ENCODE results near the gene PRPH.
A peak's percentile ranks its signal among the peaks of the same experiment; 100 is the strongest.
"Not testable (repeated sequence)": the region's sequence is repeated elsewhere in the genome, so short reads cannot be mapped to it uniquely, and the experiment has no call there.

PRPH gene

DNA sequence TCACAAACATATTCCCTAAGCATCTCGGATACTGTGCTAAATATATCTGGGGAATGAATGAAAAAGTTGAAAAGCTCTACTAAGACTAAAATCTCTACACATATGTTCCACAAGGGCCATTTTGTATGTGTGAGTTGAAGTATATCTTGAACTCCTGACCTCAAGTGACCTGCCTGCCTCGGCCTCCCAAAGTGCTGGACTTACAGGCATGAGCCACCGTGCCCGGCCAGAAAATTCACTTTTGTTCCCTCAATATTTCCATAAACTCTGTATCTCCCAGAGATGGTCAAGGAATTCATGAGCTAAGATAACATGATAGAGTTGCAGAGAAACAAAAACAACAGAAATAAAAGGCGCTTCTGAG is 31.6 kb upstream of the PRPH start:
- Histone ChIP-seq H3K4me3 (ENCODE audit: low read length) (peak overlapping the region; percentile 96), H3K27me3 (replicated peaks; ENCODE audit: control insufficient read depth, insufficient read depth, low read length) (no peaks in the 10 kb centered on the region), H3K9me3 (ENCODE audit: control insufficient read depth, low read length) (no peaks in the 10 kb centered on the region), H3K9ac (ENCODE audit: low read length) (no peak overlapping the region), H3K4me1 (ENCODE audit: control insufficient read depth, insufficient read depth, low read length) (peaks cover 58% of the 10 kb centered on the region), H3K36me3 (ENCODE audit: control insufficient read depth, insufficient read depth, low read length, severe bottlenecking) (peaks cover 15% of the 10 kb centered on the region)
- DNase-seq (ENCODE audit: low read depth) = no peak

DNA sequence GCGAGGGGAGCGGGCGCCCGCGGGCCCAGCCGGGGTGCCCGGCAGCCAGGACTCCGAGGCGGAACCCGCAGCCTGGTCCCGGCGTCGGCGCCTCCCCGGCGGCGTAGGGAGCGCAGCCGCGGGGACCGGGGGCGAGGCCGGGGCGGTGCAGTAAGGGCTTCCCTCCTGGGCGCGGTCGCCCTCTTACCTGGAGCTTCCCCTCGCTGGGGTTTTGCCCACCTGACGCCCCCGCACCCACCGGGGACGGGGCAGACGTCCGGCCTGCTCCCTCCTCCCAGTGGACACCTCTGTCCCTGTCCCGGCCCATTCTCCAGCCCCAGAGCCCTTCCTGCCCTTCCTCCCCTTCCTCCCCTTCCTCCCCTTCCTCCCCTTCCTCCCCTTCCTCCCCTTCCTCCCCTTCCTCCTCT is 30.5 kb upstream of the PRPH start:
- H3K4me3 ChIP-seq (ENCODE audit: low read length) = peak overlapping the region; percentile 96
- H3K4me1 ChIP-seq (ENCODE audit: control insufficient read depth, insufficient read depth, low read length) = peaks cover 64% of the 10 kb centered on the region
- H3K9ac ChIP-seq (ENCODE audit: low read length) = peak overlapping the region; percentile 99
- H3K9me3 ChIP-seq (ENCODE audit: control insufficient read depth, low read length) = no peaks in the 10 kb centered on the region
- no peaks in the 10 kb centered on the region for H3K27me3 ChIP-seq (replicated peaks; ENCODE audit: control insufficient read depth, insufficient read depth, low read length)
- DNase-seq (ENCODE audit: low read depth) = peak; percentile 69
- H3K36me3 ChIP-seq (ENCODE audit: control insufficient read depth, insufficient read depth, low read length, severe bottlenecking) = peaks cover 17% of the 10 kb centered on the region

DNA sequence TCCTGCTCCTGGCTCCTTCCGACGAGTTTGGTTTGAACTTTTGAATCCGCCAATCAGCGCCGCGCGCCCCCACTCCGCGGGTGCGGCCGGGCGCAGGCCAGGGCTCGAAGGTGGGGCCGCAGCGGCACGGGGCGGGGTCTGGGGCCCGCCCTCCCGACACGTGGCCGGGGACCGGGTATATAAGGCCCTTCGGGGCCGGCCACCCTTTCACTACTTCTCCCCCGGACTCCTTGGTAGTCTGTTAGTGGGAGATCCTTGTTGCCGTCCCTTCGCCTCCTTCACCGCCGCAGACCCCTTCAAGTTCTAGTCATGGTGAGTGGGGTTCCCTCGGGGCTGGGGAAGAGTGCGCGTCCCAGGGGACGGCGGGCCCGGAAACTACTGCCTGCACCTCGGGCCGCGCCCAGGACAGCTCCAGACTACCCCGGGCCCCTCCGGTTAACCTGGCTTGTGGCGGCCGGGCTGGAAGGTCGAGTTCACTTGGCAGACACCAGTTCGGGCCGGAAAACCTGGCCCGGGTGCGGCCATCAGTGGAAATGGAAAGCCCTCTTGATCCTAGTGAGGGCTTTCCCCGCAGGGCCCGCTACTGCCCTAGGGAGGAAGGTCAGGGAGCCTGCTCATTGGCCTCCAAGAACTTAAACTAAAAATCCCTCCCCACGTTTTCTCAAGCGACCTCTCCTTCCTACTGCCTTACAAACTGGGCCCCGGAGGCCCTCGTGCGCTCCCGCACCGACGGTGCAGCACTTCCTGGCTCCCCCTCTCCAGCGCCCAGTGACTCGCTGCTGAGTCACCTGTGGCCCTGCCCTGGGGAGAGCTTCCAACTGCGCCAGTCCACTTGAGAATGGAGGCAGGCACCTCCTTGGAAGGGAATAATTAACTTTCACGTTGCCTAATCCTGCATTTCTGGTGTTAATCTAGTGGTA is 29.8 kb upstream of the PRPH start, which contains the start of gene TUBA1C:
TUBA1C (plus strand) TSS at position 210 of the 920 bp plus-strand sequence; CDS start at position 310, 100 bp downstream.
- Histone ChIP-seq H3K27me3 (replicated peaks; ENCODE audit: control insufficient read depth, insufficient read depth, low read length) (no peaks in the 10 kb centered on the region), H3K9me3 (ENCODE audit: control insufficient read depth, low read length) (no peaks in the 10 kb centered on the region), H3K4me1 (ENCODE audit: control insufficient read depth, insufficient read depth, low read length) (peaks cover 64% of the 10 kb centered on the region), H3K4me3 (ENCODE audit: low read length) (peak within 1 kb of the TSS; percentile 96), H3K9ac (ENCODE audit: low read length) (peak within 1 kb of the TSS; percentile 99), H3K36me3 (ENCODE audit: control insufficient read depth, insufficient read depth, low read length, severe bottlenecking) (peaks cover 24% of the 10 kb centered on the region)
- peak; percentile 96 for DNase-seq (ENCODE audit: low read depth)

DNA sequence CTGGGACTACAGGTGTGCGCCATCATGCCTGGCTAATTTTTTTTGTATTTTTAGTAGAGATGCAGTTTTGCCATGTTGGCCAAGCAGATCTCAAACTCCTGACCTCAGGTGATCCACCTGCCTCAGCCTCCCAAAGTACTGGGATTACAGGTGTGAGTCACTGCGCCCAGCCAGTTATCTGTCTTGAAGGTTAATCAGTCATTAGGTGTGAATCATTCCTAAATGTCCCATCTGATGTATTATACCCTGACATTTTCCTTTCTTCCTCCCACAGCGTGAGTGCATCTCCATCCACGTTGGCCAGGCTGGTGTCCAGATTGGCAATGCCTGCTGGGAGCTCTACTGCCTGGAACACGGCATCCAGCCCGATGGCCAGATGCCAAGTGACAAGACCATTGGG is 25.8 kb upstream of the PRPH start:
- not testable (repeated sequence) for H3K9me3 ChIP-seq (ENCODE audit: control insufficient read depth, low read length); H3K27me3 ChIP-seq (replicated peaks; ENCODE audit: control insufficient read depth, insufficient read depth, low read length); H3K9ac ChIP-seq (ENCODE audit: low read length); DNase-seq (ENCODE audit: low read depth)
- peak overlapping the region; percentile 96 for H3K4me3 ChIP-seq (ENCODE audit: low read length)
- peaks cover 59% of the 10 kb centered on the region for H3K4me1 ChIP-seq (ENCODE audit: control insufficient read depth, insufficient read depth, low read length)
- peaks cover 60% of the 10 kb centered on the region for H3K36me3 ChIP-seq (ENCODE audit: control insufficient read depth, insufficient read depth, low read length, severe bottlenecking)

DNA sequence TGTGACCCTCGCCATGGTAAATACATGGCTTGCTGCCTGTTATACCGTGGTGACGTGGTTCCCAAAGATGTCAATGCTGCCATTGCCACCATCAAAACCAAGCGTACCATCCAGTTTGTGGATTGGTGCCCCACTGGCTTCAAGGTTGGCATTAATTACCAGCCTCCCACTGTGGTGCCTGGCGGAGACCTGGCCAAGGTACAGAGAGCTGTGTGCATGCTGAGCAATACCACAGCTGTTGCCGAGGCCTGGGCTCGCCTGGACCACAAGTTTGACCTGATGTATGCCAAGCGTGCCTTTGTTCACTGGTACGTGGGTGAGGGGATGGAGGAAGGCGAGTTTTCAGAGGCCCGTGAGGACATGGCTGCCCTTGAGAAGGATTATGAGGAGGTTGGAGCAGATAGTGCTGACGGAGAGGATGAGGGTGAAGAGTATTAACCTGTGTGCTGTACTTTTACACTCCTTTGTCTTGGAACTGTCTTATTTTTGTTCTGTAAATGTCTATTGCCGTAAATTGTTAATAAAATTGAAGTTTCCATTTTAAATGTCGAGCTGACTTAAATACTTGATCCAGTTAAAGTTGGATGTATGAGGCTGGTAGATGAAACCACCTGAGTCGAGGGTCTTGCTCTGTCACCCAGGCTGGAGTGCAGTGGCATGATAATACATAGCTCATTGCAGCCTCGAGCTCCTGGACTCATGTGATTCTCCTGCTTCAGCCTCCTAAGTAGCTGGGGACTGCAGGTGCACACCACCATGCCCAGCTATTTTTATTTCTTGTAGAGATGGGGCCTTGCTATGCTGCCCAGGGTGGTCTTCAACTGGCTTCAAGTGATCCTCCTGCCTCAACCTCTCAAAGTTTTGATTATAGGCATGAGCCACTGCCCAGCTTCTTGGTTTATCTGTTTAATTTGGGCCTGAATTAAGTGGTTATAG is 21.9 kb upstream of the PRPH start:
- H3K27me3 ChIP-seq (replicated peaks; ENCODE audit: control insufficient read depth, insufficient read depth, low read length) = no peaks in the 10 kb centered on the region
- H3K36me3 ChIP-seq (ENCODE audit: control insufficient read depth, insufficient read depth, low read length, severe bottlenecking) = peaks cover 46% of the 10 kb centered on the region
- no peak overlapping the region for H3K9ac ChIP-seq (ENCODE audit: low read length)
- H3K4me1 ChIP-seq (ENCODE audit: control insufficient read depth, insufficient read depth, low read length) = peaks cover 39% of the 10 kb centered on the region
- H3K9me3 ChIP-seq (ENCODE audit: control insufficient read depth, low read length) = no peaks in the 10 kb centered on the region
- DNase-seq (ENCODE audit: low read depth) = no peak
- H3K4me3 ChIP-seq (ENCODE audit: low read length) = no peak overlapping the region

DNA sequence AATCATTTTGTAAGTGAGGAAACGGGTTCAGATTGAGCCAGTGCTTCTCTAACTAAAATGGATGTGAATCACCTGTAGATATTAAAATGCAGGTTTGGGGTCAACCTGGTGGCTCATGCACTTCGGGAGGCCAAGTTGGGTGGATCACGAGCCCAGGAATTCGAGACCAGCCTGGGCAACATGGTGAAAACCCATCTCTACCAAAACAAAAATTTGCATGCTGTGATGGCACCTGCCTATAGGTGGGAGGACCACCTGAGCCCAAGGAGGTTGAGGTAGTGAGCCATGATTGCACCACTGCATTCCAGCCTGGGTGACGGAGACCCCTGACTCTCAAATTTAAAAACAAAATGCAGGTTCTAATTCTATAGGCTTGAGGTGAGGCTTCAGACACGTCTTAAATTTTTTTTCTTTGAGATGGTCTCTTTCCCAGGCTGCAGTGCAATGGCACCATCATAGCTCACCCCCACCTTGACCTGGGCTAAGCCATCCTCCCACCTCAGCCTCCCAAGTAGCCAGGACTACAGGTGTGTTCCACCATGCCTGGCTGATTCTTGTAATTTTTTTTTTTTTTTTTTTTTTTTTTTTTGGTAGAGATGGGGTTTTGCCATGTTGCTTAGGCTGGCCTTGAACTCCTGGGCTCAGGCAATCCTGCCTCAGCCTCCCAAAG is 21.1 kb upstream of the PRPH start:
- Histone ChIP-seq H3K9ac (ENCODE audit: low read length) (no peak overlapping the region), H3K27me3 (replicated peaks; ENCODE audit: control insufficient read depth, insufficient read depth, low read length) (no peaks in the 10 kb centered on the region)
- DNase-seq (ENCODE audit: low read depth) = no peak

DNA sequence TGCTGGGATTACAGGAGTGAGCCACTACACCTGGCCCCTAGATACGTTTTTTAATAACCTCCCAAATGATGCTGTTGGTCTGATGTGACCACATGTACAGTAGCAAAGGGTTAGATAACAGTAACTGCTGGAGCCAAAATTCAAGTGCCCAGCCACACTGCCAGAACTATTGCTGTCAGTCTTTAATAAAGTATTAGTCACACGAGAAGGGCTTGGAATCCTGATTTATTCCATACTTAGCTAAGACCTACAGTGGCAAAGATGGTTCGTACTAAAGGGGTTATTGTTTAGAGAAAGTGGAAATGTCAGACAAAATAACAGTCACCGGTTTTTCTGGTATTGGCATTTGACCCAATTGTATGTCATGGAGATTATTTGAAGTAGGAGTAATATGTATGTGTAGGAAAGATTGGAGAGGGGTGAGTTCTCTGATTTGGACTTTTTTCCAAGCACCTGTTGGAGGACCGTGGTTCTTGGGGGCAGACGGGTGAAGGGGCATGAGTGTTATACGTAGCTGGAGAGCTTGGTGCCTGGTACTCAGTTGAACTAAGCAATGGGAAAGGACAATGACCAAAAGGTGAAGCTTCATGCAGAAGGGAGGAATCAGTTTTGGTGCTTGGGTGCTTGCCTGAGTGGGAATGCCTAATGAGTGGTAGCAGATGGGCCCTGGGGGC is 20.4 kb upstream of the PRPH start:
- Histone ChIP-seq H3K27me3 (replicated peaks; ENCODE audit: control insufficient read depth, insufficient read depth, low read length) (no peaks in the 10 kb centered on the region), H3K9ac (ENCODE audit: low read length) (no peak overlapping the region), H3K9me3 (ENCODE audit: control insufficient read depth, low read length) (no peaks in the 10 kb centered on the region), H3K36me3 (ENCODE audit: control insufficient read depth, insufficient read depth, low read length, severe bottlenecking) (peaks cover 43% of the 10 kb centered on the region), H3K4me1 (ENCODE audit: control insufficient read depth, insufficient read depth, low read length) (peaks cover 25% of the 10 kb centered on the region), H3K4me3 (ENCODE audit: low read length) (no peak overlapping the region)
- no peak for DNase-seq (ENCODE audit: low read depth)

More for the DNA sequence above, 21.1 kb upstream of the PRPH start:
- Histone ChIP-seq H3K4me3 (ENCODE audit: low read length) (no peak overlapping the region), H3K9me3 (ENCODE audit: control insufficient read depth, low read length) (no peaks in the 10 kb centered on the region), H3K36me3 (ENCODE audit: control insufficient read depth, insufficient read depth, low read length, severe bottlenecking) (peaks cover 46% of the 10 kb centered on the region), H3K4me1 (ENCODE audit: control insufficient read depth, insufficient read depth, low read length) (peaks cover 31% of the 10 kb centered on the region)

DNA sequence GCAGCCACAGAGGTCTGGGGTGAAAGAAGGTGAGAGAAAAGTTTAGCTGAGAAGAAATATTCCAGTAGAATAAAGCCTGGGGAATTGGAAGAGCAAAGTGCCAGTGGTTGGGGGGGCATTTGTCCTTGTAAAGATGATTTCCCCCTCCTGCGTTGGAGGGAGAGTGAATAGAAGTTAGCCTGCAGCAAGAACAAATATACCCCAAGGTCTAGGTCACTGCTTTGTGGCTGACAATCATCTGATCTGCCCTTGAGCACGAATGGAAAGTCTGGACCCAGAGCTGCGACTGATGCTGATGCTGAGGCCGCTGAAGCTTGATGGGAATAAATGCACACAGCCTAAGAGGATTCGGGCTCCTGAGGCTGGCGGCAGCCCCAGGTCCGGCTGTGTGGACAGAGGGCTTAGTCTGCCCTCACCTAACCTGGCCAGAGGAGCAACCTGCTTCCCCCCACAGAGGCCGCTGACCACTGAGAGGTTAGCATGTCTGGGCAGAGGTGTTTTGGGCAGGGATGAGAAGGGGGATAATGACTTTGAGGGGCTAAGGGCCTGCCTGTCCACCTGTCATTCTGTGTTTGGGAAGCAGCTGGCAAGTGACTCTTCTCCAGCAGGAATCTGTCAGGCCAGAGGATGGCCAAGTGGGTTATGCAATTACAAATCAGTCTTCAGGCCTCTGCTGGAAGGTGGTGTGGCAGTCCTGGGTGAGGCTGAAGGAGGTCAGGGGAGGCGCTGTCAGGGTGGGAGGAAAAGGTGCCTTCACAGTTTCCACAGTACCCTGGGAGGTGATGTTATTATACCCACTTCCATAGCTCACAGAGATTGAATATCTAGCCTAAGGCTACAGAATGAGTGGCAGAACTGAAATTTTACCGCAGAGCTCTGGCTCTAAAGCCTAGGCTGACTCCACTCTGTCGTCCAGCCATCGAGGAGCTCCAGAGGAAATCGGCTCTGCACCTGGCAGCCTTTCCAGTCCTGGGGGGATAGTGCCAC is 18.4 kb upstream of the PRPH start:
- Histone ChIP-seq H3K9ac (ENCODE audit: low read length) (no peak overlapping the region), H3K36me3 (ENCODE audit: control insufficient read depth, insufficient read depth, low read length, severe bottlenecking) (peaks cover 22% of the 10 kb centered on the region), H3K9me3 (ENCODE audit: control insufficient read depth, low read length) (no peaks in the 10 kb centered on the region), H3K27me3 (replicated peaks; ENCODE audit: control insufficient read depth, insufficient read depth, low read length) (no peaks in the 10 kb centered on the region), H3K4me1 (ENCODE audit: control insufficient read depth, insufficient read depth, low read length) (peaks cover 8% of the 10 kb centered on the region), H3K4me3 (ENCODE audit: low read length) (no peak overlapping the region)
- DNase-seq (ENCODE audit: low read depth) = no peak

DNA sequence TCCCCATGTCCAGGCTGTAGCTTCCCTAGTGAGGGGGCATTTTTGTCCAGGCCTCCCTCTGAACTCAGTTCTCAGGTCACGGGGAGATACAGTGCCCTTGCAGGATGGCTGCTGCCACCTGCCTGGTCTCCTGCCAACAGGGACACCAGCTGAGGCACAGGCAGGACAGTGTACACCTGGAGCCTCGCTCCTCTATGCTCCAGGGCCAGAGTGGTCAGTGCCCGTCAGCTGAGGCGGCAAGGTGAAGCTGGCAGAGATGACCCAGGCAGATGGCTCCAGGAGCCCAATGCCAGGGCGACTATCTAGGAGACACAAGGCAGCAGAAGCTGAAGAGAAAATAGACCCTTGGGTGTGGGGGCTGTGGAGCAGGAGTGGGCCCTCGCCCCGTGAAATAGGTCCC is 17.5 kb upstream of the PRPH start:
- no peak overlapping the region for H3K9ac ChIP-seq (ENCODE audit: low read length)
- no peak overlapping the region for H3K4me3 ChIP-seq (ENCODE audit: low read length)
- no peaks in the 10 kb centered on the region for H3K27me3 ChIP-seq (replicated peaks; ENCODE audit: control insufficient read depth, insufficient read depth, low read length)
- peaks cover 3% of the 10 kb centered on the region for H3K4me1 ChIP-seq (ENCODE audit: control insufficient read depth, insufficient read depth, low read length)
- H3K9me3 ChIP-seq (ENCODE audit: control insufficient read depth, low read length) = no peaks in the 10 kb centered on the region
- no peak for DNase-seq (ENCODE audit: low read depth)
- peaks cover 16% of the 10 kb centered on the region for H3K36me3 ChIP-seq (ENCODE audit: control insufficient read depth, insufficient read depth, low read length, severe bottlenecking)

DNA sequence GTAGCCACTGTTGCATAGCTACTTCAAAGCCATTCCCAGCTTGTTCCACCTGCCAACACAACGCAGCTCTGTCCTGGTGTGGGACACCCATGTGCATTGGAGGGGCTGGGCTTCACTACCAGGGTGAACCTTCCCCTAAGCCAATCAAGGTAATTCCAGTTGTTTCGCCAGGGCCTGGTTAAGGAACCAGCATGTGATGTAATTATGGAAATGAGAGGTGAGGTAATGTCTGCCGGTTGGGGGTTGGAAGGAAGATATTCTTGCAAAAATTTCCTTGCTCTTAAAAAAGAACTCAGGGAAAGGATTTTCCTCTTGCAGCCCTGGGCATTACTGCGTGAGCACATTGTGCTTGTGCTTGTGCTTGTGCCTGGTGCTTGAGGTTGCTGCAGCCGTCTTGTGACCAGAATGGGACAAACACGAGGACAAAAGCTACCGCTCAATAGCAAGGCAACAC is 15.2 kb upstream of the PRPH start:
- Histone ChIP-seq H3K4me3 (ENCODE audit: low read length) (no peak overlapping the region), H3K9ac (ENCODE audit: low read length) (no peak overlapping the region), H3K4me1 (ENCODE audit: control insufficient read depth, insufficient read depth, low read length) (peaks cover 3% of the 10 kb centered on the region), H3K9me3 (ENCODE audit: control insufficient read depth, low read length) (no peaks in the 10 kb centered on the region), H3K36me3 (ENCODE audit: control insufficient read depth, insufficient read depth, low read length, severe bottlenecking) (no peaks in the 10 kb centered on the region), H3K27me3 (replicated peaks; ENCODE audit: control insufficient read depth, insufficient read depth, low read length) (no peaks in the 10 kb centered on the region)
- no peak for DNase-seq (ENCODE audit: low read depth)
